B cell (primary cell): Measurements from ENCODE around the gene DHX36.

ENCODE experiments used
- CTCF ChIP-seq: fragments of 200-600 bp; IDR thresholded peaks from one replicate; pipeline ENCODE4 v1.8.0; 2022; ENCODE audit warnings: antibody characterized with exemption, mild to moderate bottlenecking
- EZH2 ChIP-seq: IDR thresholded peaks from 2 replicates; pipeline ENCODE4 v1.6.1; 2012; ENCODE audit warnings: borderline replicate concordance, low read depth, mild to moderate bottlenecking, moderate library complexity, low read length; ENCODE audit not compliant: insufficient read depth, poor library complexity, severe bottlenecking

GRCh38 chr3:154229217-154229590 is 95.1 kb downstream of the DHX36 start:
- TF ChIP-seq CTCF = no peak
- TF ChIP-seq EZH2 = no peak
